Stomach (tissue), 9 donors: ENCODE data around the gene ANAPC2. TPM values are rescaled to one million over a fixed set of nuclear protein-coding genes. Genes with fewer than 3 reads are reported as not detected.

Experiments
- DNase-seq, 2 donors: peaks; one replicate each; pipeline versions ENCODE4 v3.0.0 to v3.0.0-alpha.2; 2013 to 2019
- H3K27ac ChIP-seq, 5 donors: fragments of 200-600 bp in 4 of 5; sonication (generic) in 4 of 5; one replicate each; pipeline ENCODE4 v1.5.1; 2013 to 2019; ENCODE audit warnings: mild to moderate bottlenecking in 1 of 5, moderate library complexity in 1 of 5
- H3K27me3 ChIP-seq, 3 donors: fragments of 200-600 bp; sonication (generic); one replicate each; pipeline ENCODE4 v1.5.1; 2017 to 2019; ENCODE audit warnings: mixed run types in 1 of 3
- H3K36me3 ChIP-seq, 4 donors: fragments of 200-600 bp; sonication (generic); 1 replicate in 3 of 4; 2 replicates in 1 of 4; pipeline ENCODE4 v1.5.1; 2016 to 2019
- H3K4me1 ChIP-seq, 4 donors: fragments of 200-600 bp; sonication (generic); one replicate each; pipeline ENCODE4 v1.5.1; 2016 to 2019
- H3K4me3 ChIP-seq, 4 donors: fragments of 200-600 bp; sonication (generic) in 3 of 4; one replicate each; pipeline ENCODE4 v1.5.1; 2016 to 2019; ENCODE audit warnings: mild to moderate bottlenecking in 1 of 4
- H3K9me3 ChIP-seq, 4 donors: fragments of 200-600 bp; sonication (generic); one replicate each; pipeline ENCODE4 v1.5.1; 2016 to 2019
- CTCF ChIP-seq, 7 experiments: fragments of 450-650 bp in 4 of 7; fragments of 200-600 bp in 3 of 7; sonication (generic) in 3 of 7; IDR thresholded peaks; one replicate each; pipeline ENCODE4 v1.5.1; 2016 to 2019; ENCODE audit warnings: antibody characterized with exemption in 7 of 7, control low read depth in 2 of 7, mild to moderate bottlenecking in 1 of 7
- EP300 ChIP-seq: sonication (generic); formaldehyde crosslinking; IDR thresholded peaks from one replicate; pipeline ENCODE4 v1.6.1; 2017; ENCODE audit warnings: antibody characterized with exemption
- POLR2A ChIP-seq, 4 donors: fragments of 450-650 bp; IDR thresholded peaks; one replicate each; pipeline ENCODE4 v1.6.1; 2016; ENCODE audit warnings: antibody characterized with exemption in 4 of 4, control low read depth in 2 of 4, mild to moderate bottlenecking in 1 of 4, moderate library complexity in 1 of 4
- POLR2AphosphoS5 ChIP-seq, 3 donors: sonication (generic); formaldehyde crosslinking; IDR thresholded peaks; one replicate each; pipeline ENCODE4 v1.6.1; 2016; ENCODE audit warnings: antibody characterized with exemption in 3 of 3
- WGBS, 5 donors: extraction: QIAGEN DNeasy Blood & Tissue Kit in 3 of 5; methylation state at CpG; one replicate each; pipeline versions ENCODE4 v1.1.5 to v1.1.7; 2013 to 2018; 5-methylcytosine and 5-hydroxymethylcytosine counted together
- intact Hi-C: fragments of 100-400 bp; cut with DNase I; formaldehyde crosslinking; loops from one replicate; pipeline ENCODE4 v1.15.1; 2023; ENCODE audit warnings: low total_unique reads
- polyA plus RNA-seq, 3 donors: library from polyadenylated mRNA; stranded (reverse); fragments of 200-250 nt; gene quantifications; one replicate each; pipeline ENCODE4 v1.2.3, GENCODE V29; 2013
- total RNA-seq, 5 donors: library from RNA; depleted of rRNA; stranded (reverse); fragments of >200 nt; gene quantifications; one replicate each; pipeline versions ENCODE4 v1.1.0 to v1.2.3, GENCODE V29; 2014 to 2016
- donor health status: healthy with polysubstance abuse.
- donor health status: Bipolar disorder and iron deficiency.
- donor health status: healthy.

Gene ANAPC2
- total and polyA plus RNA-seq, 8 donors: 26.1 to 147 (median 41.8) TPM

DNA sequence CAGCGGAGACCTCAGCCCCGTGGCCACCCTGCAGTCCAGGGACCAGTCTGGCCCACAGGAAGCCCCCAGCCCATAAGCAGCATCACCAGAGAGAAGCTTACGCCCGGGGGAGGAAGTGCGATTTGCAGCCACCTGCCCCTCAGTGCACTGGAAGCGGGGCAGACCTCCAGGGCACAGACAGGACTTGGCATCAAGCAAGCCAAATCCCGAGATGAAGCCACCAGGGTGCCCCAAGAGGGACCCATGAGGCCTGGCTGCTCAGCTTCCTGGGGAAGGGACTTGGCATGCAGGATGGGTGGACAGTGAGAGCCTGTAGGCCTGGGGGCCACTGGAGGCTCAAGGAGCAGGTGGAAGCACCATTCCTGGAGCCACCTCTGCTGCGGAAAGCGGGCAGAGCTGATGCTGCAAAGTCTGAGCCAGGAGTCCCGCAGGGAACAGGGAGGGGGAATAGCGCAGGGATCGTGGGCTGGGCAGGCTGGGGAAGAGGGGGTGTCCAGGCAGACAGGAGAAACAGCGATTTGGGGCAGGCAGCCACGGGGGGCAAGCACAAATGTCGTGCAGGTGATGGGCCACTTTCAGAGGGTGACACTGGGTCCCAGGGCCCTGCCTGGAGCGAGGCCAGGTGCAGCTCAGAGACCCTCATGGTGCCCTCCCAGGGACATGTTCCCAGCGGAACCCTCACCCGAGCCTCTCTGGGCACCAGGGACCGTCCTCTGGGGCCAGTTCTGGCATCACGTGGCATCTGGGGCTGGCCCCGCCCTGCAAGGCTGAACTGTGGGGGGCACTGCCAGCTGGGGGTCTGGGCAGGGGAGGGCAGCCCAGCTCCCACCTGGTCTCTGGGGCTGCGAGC is 21.8 kb downstream of the ANAPC2 start:
- TF ChIP-seq EP300 (no peak), POLR2A (IDR thresholded peaks at IDR 0.05) (no peak), CTCF (IDR thresholded peaks at IDR 0.05) (no peak), POLR2AphosphoS5 (IDR thresholded peaks at IDR 0.05) (no peak)
- 62 to 76% (median 71%) methylated on average over 21 to 22 of the region's 22 CpGs for WGBS, 5 donors
- Histone ChIP-seq H3K9me3 (no peaks in the 10 kb centered on the region), H3K4me1 (peaks cover 53 to 69% (median 59%) of the 10 kb centered on the region in 4 donors), H3K27me3 (peaks cover 28 to 100% (median 98%) of the 10 kb centered on the region in 3 donors), H3K4me3 (no peak overlapping the region), H3K36me3 (no peaks in the 10 kb centered on the region), H3K27ac (no peak overlapping the region)
- intact Hi-C loops: no loop called here
- no peak for DNase-seq

- H3K4me1 ChIP-seq: peaks cover 52 to 65% (median 64%) of the 10 kb centered on the region in 4 donors
- no peak overlapping the region for H3K27ac ChIP-seq
- TF ChIP-seq CTCF (IDR thresholded peaks at IDR 0.05) (no peak), POLR2A (IDR thresholded peaks at IDR 0.05) (no peak), POLR2AphosphoS5 (IDR thresholded peaks at IDR 0.05) (no peak), EP300 (no peak)
- WGBS, 5 donors: 77 to 90% (median 87%) methylated on average over 30 to 32 of the region's 32 CpGs
- no peaks in the 10 kb centered on the region for H3K9me3 ChIP-seq
- DNase-seq: no peak
- H3K27me3 ChIP-seq: peaks cover 40 to 100% (median 100%) of the 10 kb centered on the region in 3 donors
- no peaks in the 10 kb centered on the region for H3K36me3 ChIP-seq
- H3K4me3 ChIP-seq: no peak overlapping the region
- intact Hi-C loops: no loop called here
These were observed 23.0 kb downstream of the ANAPC2 start for GRCh38 chr9:137165250-137165836.

DNA sequence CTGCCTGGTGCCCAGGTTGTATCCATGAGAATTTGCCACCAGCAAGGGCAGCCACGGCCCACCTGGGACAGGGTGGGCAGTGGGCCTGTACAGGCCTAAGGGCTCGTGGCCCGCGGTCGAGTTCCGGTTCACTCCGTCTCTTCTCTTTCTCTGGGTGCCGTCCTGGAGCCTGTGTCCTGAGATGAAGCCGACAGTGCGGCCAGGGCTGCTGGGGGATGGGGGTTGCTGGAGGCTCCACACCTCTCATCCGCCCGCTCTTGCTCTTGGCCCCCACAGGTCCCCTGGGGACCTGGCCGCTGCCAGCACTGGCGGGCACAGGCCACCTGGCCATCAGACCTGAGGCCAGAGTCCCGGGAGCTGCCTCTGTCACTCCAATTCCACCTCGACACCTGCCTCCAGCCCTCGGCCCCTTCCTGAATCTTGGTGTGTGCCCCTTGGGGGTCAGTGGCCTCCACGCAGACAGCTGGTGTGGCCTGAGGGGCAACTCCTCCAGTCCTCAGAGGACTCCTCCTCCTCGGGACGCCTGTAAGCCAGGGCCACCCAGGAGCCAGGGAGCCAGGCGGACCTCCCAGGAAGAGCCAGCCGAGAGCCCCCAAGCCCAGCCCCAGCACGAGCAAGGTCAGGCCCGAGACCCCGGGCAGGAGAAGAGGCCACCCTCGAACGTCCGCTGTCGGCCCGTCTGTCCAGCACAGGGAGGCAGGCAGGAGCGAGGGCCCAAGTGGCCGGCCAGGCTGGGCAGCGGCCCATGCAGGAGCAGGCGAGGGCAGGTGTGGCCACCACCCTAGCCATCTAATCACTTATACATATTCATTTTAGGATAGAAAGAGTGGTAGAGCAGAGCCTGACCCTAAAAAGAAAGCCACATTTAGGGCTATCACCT is 23.8 kb downstream of the ANAPC2 start:
- Histone ChIP-seq H3K4me1 (peaks cover 45 to 57% (median 57%) of the 10 kb centered on the region in 4 donors), H3K27me3 (peaks cover 45 to 100% (median 100%) of the 10 kb centered on the region in 3 donors), H3K4me3 (no peak overlapping the region), H3K27ac (no peak overlapping the region), H3K36me3 (no peaks in the 10 kb centered on the region), H3K9me3 (no peaks in the 10 kb centered on the region)
- DNase-seq: no peak
- intact Hi-C loops: no loop called here
- TF ChIP-seq CTCF (IDR thresholded peaks at IDR 0.05) (no peak), EP300 (no peak), POLR2A (IDR thresholded peaks at IDR 0.05) (no peak), POLR2AphosphoS5 (IDR thresholded peaks at IDR 0.05) (no peak)
- WGBS, 5 donors: 74 to 83% (median 80%) methylated on average over 18 to 34 of the region's 34 CpGs

- Histone ChIP-seq H3K27me3 (peaks cover 45 to 100% (median 100%) of the 10 kb centered on the region in 3 donors), H3K36me3 (no peaks in the 10 kb centered on the region), H3K9me3 (no peaks in the 10 kb centered on the region), H3K27ac (no peak overlapping the region), H3K4me3 (no peak overlapping the region), H3K4me1 (peaks cover 37 to 50% (median 49%) of the 10 kb centered on the region in 4 donors)
- TF ChIP-seq POLR2A (IDR thresholded peaks at IDR 0.05) (no peak), EP300 (no peak), CTCF (IDR thresholded peaks at IDR 0.05) (no peak), POLR2AphosphoS5 (IDR thresholded peaks at IDR 0.05) (no peak)
- no peak for DNase-seq
- 76 to 89% (median 87%) methylated on average over 15 to 22 of the region's 22 CpGs for WGBS, 5 donors
- intact Hi-C loops: no loop called here
These were observed 24.6 kb downstream of the ANAPC2 start for GRCh38 chr9:137163805-137164204.
